Fibroblast of villous mesenchyme (primary cell): Measurements from ENCODE around the gene ZFAND4. TPM values are rescaled to one million over a fixed set of nuclear protein-coding genes. Genes with fewer than 3 reads are reported as not detected.

Experiments
- DNase-seq: peaks from one replicate; pipeline ENCODE4 v3.0.0-alpha.2; 2010; ENCODE audit warnings: low read depth
- H3K4me3 ChIP-seq: 2 replicates; pipeline ENCODE4 v1.5.1; 2011; ENCODE audit warnings: low read depth, mild to moderate bottlenecking, low read length
- CTCF ChIP-seq: IDR thresholded peaks from 2 replicates; pipeline ENCODE4 v1.5.1; 2012; ENCODE audit warnings: low read depth, mild to moderate bottlenecking, low read length; ENCODE audit not compliant: insufficient read depth
- total RNA-seq: library from RNA; depleted of rRNA; stranded (reverse); fragments of >200 nt; gene quantifications from 2 replicates; pipeline ENCODE4 v1.2.3, GENCODE V29; 2012

Gene ZFAND4
- total RNA-seq, 1 donor, result 7.3 TPM

GRCh38 chr10:45569471-45569870, 103.1 kb downstream of the ZFAND4 start:
- H3K4me3 ChIP-seq, result no peak overlapping the region
- TF ChIP-seq CTCF, result no peak
- no peak for DNase-seq

GRCh38 chr10:45566415-45566814, 106.2 kb downstream of the ZFAND4 start:
- no peak overlapping the region for H3K4me3 ChIP-seq
- TF ChIP-seq CTCF, result no peak
- no peak for DNase-seq

Other genes starting within 250 kb of the ZFAND4 start
- 47.9 and 55.7 TPM in 2 replicates for gene WASHC2C, start 54.5 kb upstream of the ZFAND4 start, total RNA-seq
- gene AGAP4, start 174.7 kb upstream of the ZFAND4 start, total RNA-seq, result 3.5 and 7.8 TPM in 2 replicates